HG02610 (cell line): ENCODE measurements around the gene ECHS1.
"Not testable (repeated sequence)": the region's sequence is repeated elsewhere in the genome, so short reads cannot be mapped to it uniquely, and the experiment has no call there.

ENCODE experiments used
- ATAC-seq: cut with Tn5 transposase; IDR thresholded peaks from one replicate; pipeline ENCODE4 v1.9.1; 2021; ENCODE audit warnings: mild to moderate bottlenecking, moderate library complexity; ENCODE audit not compliant: unreplicated experiment

ECHS1 gene

DNA sequence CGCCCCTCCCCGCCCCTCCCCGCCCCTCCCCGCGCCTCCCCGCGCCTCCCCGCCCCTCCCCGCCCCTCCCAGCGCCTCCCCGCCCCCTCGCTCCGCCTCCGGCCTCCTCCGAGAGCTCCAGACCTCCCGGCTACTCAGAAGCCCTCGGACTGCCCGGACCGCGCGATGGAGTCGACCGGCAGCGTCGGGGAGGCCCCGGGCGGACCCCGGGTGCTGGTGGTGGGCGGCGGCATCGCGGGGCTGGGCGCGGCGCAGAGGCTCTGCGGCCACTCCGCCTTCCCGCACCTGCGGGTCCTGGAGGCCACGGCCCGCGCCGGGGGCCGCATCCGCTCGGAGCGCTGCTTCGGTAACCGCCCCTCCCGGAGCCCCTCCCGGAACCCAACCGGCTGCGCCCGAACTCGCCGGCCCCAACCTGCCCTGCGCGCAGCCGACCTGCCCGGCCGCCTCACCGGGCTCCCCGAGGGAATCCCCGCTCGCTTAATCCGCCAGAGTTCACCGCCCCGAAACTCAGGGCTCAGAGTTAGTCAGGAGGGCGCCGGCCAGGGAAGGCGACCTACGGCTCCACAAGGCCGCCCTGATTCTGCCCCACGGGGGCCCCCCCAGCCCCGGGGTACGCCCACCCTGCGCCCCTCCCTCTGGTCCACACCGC lies 6.1 kb upstream of the ECHS1 start, which contains the start of gene PAOX:
Gene PAOX (plus strand): TSS at position 111 of the 649 bp plus-strand sequence. CDS start 55 bp downstream, at position 166.
- peak; percentile 45 for ATAC-seq

DNA sequence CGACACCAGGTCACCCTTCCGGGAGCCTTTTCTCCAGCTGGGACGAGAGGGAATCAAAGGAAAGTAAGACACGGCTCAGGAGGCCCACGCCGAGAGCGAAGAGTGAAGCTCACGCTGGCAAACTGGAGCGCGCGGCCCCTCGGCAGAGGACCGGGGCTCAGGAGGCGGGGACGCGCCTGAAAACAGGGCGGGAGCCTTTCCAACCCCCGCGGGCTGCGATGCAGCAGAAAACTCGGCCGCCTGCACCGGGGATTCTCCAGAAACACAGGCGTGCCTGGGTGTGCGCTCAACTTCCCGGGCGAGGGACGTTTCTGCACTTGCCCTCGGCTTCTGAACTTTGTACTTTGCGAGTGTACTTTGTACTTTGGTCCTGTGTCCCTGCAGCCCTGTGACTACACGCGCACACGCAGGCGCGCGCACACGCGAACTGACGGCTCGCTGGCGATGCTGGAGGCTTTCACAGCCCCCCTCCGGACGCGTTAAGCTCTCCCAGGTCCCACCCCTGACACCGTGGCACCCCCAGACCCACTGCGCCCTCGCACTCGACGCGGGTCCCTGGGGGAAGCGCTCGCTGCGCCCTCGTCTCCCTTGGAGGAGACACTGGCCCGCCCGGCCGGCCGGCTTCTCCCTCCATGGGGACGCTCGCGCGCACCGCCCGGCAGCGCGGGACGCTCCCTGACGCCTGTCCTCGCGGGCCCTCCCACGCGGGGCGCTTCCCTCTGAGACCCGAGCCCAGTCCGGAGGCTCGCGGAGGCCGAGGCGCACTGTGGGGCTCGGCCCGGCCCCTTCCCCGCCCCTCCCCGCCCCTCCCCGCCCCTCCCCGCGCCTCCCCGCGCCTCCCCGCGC lies 5.3 kb upstream of the ECHS1 start:
- no peak for ATAC-seq

DNA sequence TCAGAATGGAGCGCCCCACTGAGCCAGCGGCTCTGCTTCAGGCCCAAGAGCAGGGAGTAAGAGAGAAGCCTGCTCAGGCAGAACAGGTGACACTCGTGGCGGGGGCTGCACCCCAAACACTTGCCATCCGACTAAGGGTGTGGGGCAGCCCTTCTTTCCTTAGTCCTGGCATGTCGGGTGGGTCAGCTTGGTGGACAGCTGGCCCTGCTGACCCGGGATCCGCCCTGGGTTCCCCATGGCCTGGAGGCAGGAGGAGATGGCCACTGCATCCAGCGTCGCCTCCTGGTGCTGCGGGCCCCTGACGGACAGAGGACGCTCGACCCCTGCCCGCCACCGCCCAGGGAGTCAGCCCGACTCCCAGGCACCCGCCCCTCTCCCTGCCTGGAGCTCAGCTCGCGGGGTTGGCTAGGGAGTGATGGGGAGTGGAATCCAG lies 4.7 kb upstream of the ECHS1 start:
- no peak for ATAC-seq

DNA sequence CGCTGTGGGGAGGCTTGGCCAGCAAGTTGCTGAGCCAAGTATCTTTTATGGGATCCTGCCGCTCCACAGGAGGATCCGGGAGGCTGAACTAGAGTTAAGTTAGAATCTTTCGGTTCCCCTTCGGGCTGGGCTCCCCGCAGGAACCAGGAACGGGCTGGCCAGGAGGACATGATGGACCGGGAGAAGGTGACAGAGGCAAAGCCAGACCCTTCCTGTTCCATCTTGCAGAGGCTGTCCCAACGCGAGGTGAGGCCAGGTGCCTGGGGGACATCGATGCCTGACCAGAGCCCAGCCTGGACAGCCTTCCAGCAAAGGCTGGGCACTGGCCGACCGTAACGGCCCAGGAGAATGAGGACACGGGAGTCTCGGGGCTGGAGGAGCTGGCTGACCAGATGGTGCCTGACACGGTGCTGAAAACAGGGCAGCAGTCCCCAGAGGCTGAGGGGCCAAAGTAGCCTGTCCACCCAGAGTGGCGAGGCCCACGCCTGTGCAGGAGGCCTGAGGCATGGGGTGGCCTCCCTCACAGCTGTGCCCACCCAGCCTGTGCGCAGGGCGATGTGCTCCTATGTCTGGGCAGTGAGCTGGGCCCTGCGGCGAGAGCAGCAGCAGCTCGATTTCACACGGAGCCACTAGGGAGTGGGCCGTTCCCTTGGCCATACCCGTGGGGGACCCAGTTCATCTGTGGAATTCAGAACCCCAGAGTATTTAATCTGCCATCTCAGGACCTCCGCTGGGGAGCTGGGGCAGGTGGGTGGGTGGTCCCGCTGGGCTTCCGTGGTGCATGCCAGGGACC lies 4.1 kb upstream of the ECHS1 start:
- no peak for ATAC-seq

DNA sequence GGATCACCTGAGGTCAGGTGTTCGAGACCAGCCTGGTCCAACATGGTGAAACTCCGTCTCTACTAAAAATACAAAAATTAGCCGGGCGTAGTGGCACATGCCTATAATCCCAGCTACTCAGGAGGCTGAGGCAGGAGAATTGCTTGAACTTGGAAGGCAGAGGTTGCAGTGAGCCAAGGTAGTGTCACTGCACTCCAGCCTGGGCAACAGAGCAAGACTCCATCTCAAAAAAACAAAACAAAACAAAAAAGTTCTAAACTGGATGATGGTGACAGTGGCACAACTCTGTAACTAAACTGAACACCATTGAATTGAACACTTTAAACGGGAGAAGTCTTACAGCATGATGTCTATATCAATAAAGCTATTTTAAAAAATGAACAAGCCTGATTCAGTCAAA lies 3.0 kb upstream of the ECHS1 start:
- not testable (repeated sequence) for ATAC-seq

DNA sequence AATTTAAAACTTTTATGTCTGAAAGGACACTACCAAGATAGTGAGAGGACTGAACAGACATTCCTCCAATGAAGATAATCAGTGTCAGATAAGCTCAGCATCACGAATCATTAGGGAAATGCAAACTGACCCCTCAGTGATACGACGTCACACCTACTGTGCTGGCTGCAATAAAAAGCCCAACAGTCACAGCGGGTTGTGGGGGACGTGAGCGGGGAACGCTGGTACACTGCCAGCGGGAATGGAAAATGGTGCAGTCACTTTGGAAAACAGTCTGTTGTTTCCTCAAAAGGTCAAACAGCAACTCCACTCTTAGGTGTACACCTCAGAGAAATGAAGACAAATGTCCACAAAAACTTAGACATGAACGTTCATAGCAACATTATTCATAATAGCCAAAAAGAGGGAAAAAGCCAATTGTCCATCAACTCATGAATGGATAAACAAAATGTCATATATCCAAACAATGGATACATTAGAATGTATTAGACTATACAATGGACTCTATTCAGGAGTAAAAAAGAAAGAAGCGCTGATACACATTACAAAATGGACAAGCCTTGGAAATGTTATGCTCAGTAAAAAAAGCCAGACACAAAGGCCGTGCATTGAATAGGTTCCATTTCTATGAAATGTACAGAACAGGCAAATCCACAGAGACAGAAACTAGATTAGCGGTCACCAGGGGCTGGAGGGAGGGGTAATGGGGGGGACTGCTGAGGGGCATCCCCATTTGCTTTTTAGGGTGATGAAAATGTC lies 2.4 kb upstream of the ECHS1 start:
- no peak for ATAC-seq

DNA sequence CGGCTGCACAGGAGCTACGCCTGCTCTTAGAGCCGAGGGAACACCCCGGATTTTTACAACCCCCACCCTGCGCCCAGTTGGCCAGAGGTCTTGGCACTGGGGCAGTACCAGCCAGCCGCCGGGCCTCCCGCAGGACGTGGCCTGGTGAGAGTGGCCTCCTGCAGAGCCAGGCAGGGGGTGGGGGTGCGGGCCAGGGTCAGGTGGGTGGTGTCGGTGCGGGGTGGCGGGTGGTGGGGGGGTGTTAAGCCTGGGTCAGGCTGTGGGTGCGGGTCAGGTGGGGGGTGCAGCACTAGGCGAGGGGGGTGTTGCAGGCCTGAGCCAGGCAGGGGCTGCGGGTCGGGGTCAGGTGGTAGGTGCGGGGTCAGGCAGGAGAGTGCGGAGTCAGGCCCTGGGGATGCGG lies 647 bp downstream of the ECHS1 start:
- ATAC-seq = no peak

DNA sequence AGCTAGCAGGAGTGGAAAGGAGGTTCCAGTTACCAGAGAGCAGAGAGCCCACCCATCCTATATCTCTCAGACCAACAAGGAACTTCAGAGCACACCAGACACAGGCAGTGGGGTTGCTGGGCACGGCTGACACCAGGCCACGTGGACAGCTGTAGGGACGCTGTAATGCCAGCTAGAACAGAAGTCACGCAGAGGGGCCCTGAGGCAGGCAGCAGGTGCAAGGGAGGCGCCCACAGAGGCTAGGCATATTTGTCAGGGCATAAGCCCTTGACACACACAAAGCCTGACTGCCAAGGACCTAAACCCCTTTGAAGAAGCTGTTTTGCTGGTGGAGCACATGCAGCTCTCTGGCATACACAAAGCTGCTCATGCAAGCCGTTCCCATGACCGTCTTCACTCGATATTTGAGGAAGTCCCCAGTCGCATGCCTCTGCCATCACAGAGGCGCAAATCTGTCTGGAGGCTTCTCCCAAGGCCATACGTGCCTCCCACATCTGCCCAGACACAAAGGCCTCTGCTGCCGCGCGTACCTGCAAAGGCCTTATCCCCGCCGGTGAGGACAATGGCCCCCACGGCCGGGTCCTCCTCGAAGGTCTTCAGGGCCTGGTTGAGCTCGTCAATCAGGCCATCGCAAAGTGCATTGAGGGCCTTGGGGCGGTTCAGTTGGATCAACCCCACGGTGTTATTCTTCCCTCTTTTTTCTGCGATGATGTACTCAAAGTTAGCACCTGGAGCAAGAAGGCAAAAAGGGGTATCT lies 2.9 kb downstream of the ECHS1 start:
- ATAC-seq = no peak

DNA sequence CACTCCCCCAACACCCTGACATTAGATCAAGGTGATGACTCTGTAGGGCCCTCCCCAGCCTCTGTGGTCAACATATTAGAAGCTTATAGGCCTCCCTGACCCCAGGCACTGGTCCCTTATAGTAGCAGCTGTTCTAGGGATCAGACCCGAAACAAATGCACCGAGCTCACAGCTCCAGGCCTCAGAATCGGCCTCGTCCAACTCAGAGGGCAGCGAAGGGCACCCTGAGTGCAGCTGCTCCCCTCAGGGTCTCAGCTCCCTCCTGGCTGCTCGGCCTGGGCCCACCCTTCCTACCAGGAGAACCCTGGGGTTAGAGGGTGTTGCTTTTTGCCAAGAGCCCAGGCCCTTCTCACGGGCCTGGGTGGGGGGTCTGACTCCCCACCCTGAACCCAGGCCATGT lies 5.0 kb downstream of the ECHS1 start:
- ATAC-seq = no peak

DNA sequence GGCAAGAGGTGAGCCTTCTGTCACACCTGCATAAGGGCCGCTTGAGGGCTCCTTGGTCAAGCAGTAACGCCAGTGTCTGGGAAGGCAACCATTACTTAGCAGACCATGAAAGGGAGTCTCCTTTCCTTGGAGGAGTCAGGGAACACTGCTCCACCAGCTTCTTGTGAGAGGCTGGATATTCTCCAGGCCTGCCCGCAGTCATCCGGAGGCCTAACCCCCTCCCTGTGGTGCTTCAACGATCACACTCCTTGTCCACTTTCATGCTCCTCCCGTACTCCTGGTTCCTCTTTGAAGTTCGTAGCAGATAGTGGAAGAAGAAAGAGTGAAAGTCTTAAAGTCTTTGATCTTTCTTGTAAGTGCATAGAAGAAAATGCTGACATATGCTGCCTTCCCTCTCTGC lies 5.7 kb downstream of the ECHS1 start:
- ATAC-seq = not testable (repeated sequence)

DNA sequence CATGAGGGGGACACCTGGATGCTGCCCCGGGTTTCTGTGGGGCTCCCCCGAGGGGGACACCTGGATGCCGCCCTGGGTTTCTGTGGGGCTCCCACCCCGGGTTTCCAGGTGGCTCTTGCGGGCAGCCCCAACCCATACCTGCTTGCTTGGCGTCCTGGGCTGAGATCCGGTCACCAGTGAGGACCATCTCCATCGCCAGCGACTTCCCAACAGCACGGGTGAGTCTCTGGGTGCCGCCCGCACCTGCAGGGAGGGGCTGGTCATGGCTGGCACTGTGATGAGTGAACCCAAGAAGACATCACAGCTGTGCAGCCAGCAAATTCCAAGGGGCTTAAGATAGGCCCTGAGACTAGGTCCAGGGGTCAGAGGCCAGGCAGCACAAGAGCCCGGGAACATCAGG lies 6.4 kb downstream of the ECHS1 start:
- no peak for ATAC-seq

DNA sequence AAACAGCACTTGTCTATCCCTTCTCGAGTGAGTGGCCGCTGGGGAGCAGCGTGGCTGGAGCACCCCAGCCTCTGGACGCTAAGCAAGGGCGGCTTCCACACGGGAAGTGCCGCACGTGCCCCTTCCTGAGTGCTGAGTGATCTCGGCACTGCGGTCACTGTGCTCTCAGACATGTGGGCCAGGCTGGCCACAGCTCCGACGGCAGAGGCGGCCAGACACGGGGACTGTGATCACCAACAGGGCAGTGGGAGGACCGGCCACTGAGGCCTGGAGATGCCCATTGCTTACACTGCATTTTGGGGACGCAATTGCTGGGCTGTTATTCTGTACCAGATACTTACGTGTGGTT lies 7.0 kb downstream of the ECHS1 start:
- ATAC-seq = no peak

DNA sequence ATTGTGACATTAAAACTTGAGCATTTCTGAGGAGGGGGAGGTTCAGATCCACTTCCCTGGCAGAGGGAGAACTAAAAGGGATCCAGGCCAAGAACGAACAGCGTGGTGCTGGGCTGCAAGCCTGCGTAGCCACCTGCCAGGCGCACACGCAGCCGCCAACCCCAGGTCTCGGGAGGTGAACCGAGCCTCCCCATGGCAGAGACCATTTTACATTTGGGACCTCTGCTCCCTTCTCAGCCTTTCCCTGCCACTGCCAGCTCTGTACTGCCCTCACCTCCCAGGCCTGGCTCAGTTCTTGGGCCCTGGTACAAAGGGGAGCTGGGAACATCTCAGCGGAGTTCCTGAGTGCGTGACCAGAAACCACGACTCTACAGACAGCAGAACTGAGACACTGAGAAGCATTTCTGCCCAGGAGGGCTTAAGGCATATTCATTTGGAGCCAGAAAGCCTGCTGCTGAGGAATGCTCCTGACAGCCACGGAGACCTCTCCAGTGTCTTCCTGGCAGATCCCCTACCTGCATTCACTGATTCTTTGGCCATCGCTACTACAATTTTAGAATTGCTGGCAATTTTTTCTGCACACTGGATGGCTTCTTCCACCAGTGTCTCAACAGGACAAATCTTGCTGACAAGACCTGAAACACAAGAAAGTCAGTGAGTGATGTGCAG lies 7.6 kb downstream of the ECHS1 start:
- ATAC-seq = no peak

DNA sequence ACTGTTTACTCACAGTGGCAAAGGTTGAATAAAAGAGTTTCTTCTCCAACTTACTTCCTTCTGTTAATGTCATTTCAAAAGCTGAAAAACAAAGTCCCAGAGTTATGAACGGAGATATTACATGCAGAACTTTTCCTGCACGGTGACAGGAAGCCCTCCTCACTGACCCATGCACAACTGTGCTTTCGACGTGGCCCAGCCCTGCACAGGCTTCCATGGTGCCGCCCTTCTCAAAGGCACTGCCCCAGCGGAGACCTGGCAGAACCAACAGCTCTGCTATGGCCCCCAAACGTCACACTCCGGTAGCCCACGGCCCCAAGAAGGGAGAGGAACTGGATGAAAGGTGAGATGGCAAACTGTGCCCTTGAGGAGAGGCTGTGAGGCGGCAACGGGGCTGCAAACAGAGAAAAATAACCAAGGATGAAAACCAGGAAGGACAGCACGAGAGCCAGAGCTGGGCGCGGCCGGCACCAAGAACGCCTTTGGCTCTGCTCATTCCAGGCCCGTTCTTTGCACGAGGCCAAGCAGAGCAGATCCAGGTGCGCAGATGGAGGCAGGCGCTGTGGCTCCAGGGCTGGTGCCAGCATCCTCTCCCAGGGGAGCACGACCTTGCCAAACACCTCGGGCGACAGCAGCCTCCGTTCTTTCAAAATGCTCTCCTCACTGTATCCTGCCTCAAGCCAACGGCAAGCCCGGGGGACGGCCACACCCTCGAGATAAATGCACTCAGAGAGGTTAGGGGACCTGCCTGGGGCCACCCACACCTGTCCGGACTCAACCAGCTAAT lies 8.3 kb downstream of the ECHS1 start:
- ATAC-seq = no peak

DNA sequence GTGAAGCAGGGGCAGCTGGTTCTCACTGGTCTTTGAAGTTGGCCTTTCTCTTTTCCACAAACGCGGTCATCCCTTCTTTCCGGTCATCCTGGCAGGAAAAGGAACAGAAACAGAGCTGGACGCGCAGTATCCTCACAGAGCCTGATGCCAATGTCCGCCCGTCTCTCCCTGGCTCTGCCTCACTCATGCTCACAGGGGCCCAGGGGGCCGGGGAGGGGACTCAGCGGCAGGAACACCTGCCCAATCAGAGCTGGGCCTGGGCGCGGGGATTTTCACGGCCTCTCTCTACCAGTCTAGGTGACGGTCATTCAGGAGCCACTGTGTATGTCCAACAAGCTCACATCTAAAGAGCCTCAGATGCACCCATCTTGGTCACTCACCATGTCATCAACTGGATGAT lies 10.3 kb downstream of the ECHS1 start:
- ATAC-seq = no peak

DNA sequence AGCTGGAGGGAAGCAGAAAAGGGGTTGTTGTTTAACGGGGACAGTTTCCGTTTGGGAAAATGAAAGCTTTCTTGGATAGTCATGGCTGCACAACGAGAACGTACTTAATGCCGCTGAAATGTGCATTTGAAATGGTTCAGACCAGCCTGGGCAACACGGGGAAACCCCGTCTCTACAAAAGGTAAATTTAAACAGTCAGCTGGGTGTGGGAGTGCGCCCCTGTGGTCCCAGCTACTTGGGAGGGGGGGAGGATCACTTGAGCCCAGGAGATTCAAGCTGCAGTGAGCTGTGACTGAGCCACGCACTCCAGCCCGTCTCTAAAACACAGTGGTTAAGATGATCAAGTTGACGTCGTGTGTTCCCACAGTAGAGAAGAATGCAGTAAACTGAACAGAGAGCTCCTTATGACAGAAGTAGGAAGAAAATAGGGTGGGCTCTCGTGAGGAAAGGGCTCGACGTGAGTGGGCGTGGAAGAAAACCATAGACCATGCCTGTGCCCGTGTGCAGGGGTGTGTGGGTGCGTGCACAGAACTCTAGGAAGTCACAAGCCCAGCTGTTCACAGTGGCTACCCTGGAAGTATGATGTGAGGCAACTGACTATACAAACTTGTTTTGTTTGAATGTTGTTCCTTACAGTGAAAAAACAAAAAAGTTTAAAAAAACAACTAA lies 11.2 kb downstream of the ECHS1 start:
- ATAC-seq = no peak

DNA sequence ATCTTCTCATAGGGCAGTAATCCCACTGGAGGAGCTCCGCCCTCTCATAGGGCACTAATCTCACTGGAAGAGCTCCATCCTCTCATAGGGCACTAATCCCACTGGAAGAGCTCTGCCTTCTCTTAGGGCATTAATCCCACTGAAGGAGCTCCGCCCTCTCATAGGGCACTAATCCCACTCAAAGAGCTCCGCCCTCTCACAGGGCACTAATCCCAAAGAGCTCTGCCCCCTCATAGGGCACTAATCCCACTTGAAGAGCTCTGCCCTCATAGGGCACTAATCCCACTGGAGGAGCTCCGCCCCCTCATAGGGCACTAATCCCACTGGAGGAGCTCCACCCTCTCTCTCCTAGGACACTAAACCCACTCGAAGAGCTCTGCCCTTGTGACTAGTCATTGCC lies 11.9 kb downstream of the ECHS1 start:
- no peak for ATAC-seq

DNA sequence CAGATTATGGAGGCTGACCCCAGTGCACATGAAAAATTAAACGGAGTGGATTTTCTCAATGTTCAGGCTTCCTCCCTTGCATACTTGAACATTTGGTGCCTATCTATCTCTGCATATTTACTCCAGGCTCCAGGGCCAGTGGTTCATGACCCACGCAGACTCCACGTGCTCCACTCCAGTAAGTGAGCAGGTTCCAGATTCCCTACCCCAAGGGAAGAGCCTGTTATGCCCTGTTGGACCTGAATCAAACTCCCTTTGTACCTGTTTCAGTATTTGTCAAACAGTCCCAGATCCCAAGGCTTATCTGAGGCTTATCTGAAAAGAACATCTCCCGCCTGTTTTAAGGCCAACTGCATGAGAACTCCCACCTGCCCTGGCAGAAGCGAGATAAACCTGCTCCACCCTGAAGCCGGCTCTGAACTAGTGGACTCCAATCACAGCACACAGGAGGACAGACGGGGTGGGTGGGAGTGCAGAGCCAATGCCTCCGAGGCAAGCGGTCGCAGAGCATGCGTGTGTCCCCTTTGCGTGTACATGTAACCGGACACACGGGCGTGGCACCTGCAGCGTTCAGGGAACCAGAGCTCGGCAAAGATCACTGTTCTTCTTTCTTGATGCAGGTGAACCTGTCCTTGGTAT lies 13.1 kb downstream of the ECHS1 start:
- ATAC-seq = no peak
